Kidney epithelial cell (primary cell): ENCODE results near the gene PARP11. TPM values are rescaled to one million over a fixed set of nuclear protein-coding genes. Genes with fewer than 3 reads are reported as not detected.

ENCODE experiments used
- DNase-seq: peaks from one replicate; pipeline ENCODE4 v3.0.0-alpha.2; 2010; ENCODE audit warnings: low read depth
- H3K27me3 ChIP-seq: 2 replicates; pipeline ENCODE4 v1.6.0; 2011; ENCODE audit warnings: low read length; ENCODE audit not compliant: control insufficient read depth, insufficient read depth
- H3K36me3 ChIP-seq: 2 replicates; pipeline ENCODE4 v1.5.1; 2011; ENCODE audit warnings: low read length; ENCODE audit not compliant: control insufficient read depth, insufficient read depth
- H3K4me3 ChIP-seq: 2 replicates; pipeline ENCODE4 v1.5.1; 2011; ENCODE audit warnings: low read depth, mild to moderate bottlenecking, control low read depth, low read length
- CTCF ChIP-seq: IDR thresholded peaks from 2 replicates; pipeline ENCODE4 v1.5.1; 2011; ENCODE audit warnings: mild to moderate bottlenecking, moderate library complexity, low read length, control low read depth, inconsistent platforms; ENCODE audit not compliant: insufficient read depth, poor library complexity, severe bottlenecking
- total RNA-seq: library from RNA; depleted of rRNA; stranded (reverse); fragments of >200 nt; gene quantifications from 2 replicates; pipeline ENCODE4 v1.2.3, GENCODE V29; 2015

The PARP11 gene
- total RNA-seq, 1 donor from 2014 or later, result 9.0 TPM

- DNase-seq, result peak; percentile 12
- H3K36me3 ChIP-seq, result no peaks in the 10 kb centered on the region
- no peaks in the 10 kb centered on the region for H3K27me3 ChIP-seq
- no peak overlapping the region for H3K4me3 ChIP-seq
- TF ChIP-seq CTCF, result no peak
Measured at GRCh38 chr12:3913278-3913677, 40.1 kb upstream of the PARP11 start.

GRCh38 chr12:3912863-3913262 lies 39.7 kb upstream of the PARP11 start:
- Histone ChIP-seq H3K27me3 (no peaks in the 10 kb centered on the region), H3K36me3 (no peaks in the 10 kb centered on the region), H3K4me3 (no peak overlapping the region)
- TF ChIP-seq CTCF, result no peak
- DNase-seq, result no peak

- Histone ChIP-seq H3K36me3 (no peaks in the 10 kb centered on the region), H3K27me3 (no peaks in the 10 kb centered on the region), H3K4me3 (no peak overlapping the region)
- DNase-seq, result no peak
- TF ChIP-seq CTCF, result no peak
Measured at GRCh38 chr12:3911409-3911808, 38.2 kb upstream of the PARP11 start.

- Histone ChIP-seq H3K4me3 (no peak overlapping the region), H3K36me3 (no peaks in the 10 kb centered on the region), H3K27me3 (no peaks in the 10 kb centered on the region)
- DNase-seq, result no peak
- no peak for TF ChIP-seq CTCF
Measured at GRCh38 chr12:3905664-3906063, 32.5 kb upstream of the PARP11 start.

GRCh38 chr12:3904999-3905398 lies 31.8 kb upstream of the PARP11 start:
- no peaks in the 10 kb centered on the region for H3K27me3 ChIP-seq
- TF ChIP-seq CTCF, result no peak
- H3K36me3 ChIP-seq, result no peaks in the 10 kb centered on the region
- no peak overlapping the region for H3K4me3 ChIP-seq
- no peak for DNase-seq

GRCh38 chr12:3902921-3903320 lies 29.7 kb upstream of the PARP11 start:
- Histone ChIP-seq H3K4me3 (no peak overlapping the region), H3K27me3 (no peaks in the 10 kb centered on the region), H3K36me3 (no peaks in the 10 kb centered on the region)
- no peak for DNase-seq
- no peak for TF ChIP-seq CTCF
